Measurements from ENCODE around the gene NTRK3.

NTRK3 gene

DNA sequence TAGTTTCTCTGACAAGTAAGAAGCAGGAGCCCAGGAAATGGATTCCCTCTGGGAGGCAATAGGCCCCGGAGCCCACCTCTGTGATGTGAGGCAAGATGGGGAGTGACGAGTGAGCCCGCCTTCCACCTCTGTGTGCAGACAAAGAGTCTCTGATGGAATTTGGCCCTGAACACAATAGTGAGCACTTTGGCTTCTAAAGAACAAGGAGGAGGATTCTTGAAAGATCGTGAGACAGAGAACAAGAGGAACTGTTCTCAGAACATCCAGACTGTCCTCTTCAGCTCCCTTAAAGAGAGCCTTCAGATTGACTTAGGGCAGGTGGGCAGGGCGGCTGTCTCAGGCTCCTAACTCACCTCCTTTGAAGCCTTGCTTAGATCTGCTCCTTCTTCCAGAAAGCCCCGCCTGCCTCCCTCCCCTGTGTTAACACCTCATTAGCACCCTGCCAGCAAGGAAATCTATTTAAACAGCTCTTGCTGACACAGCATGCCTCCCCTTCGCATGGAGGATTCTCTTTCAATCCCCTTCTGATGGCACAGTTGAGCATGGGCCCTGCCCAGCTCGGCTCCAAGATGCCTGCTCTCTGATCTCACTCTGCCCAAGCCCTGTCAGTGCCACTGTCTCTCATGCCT, 430.3 kb downstream of the NTRK3 start:
- DNase-seq (ENCODE audit: low spot score), result no peak

DNA sequence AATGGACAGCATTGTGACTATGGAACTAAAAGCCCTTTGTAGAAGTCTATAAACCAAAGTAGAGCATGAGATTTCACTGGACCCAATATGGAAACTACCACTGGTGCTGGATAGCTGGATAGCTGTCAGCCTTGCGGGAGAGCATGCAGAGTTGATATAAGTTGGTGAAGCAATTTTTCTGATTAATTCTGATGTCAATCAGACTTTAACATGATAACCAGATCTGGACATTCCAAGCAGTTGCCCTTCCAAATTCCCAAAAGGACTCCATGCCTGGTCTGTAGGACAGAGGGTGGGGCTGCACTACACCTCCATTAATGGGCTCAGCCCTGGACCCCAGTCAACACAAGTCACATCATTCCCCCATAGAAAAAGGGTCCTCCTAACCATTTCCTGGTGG, 437.8 kb downstream of the NTRK3 start:
- DNase-seq (ENCODE audit: low spot score), result no peak

DNA sequence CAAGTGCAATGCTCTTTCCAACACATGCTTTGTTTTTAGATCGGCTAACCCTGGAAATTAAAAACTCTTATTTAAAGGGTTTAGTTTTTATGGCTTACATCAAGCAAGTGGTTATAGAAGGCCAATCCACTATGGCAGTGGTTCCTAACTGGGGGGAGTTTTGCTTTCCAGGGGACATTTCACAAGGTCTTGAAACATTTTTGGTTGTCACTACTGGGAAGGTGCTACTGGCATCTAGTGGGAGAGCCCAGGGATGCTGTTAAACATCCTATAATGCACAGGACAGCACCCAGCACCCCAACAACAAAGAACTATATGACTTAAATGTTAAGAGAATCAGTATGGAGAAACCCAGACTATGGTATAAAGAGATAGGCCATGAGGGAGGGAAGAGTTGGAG, 439.0 kb downstream of the NTRK3 start:
- no peak for DNase-seq (ENCODE audit: low spot score)

DNA sequence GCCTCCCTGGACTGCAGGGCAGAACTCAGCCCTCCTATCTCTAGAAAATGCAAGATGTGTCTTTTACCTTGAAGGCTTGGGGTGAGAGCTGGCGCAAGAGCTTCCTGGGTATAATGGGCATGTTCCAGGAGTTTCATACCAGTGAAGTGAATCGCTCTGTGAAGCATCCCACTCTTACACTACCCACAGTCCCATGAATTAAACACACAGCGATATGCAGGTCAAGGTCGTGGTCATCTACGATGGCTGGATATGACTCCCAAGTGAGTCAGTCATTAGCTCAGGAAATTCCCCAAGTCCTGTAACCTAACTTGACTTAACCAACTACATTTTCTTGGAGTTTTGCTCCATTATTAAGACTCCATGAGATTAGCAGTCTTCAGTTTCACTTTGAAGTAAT, 439.7 kb downstream of the NTRK3 start:
- no peak for DNase-seq (ENCODE audit: low spot score)

DNA sequence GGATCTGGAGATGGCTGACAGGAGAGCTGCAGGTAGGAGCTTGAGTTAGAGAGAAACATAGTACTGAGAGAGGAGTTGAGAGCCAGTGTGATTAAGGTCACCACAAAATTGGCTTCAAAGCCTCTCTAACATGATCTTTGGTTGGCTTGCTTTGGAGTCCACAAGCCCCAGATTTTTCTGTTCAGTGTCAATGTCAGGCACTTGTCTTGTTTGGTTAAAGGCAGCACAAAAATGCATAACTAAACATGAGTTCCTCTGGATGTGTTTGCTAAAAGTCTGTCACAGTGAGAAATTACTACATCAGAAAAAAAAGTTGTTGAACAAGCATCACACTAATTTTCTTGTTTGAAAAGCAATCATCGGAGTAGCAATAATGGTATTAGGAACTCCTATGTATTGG, 440.5 kb downstream of the NTRK3 start:
- no peak for DNase-seq (ENCODE audit: low spot score)
